Left lobe of liver (tissue), 2 donors: ENCODE data around the gene MAP2K3. TPM values are rescaled to one million over a fixed set of nuclear protein-coding genes. Genes with fewer than 3 reads are reported as not detected.
"Not testable (repeated sequence)": the region's sequence is repeated elsewhere in the genome, so short reads cannot be mapped to it uniquely, and the experiment has no call there.

ENCODE experiments used
- ATAC-seq: fragments of 200-7000 bp; cut with Tn5 transposase; one replicate; pipeline ENCODE4 v1.9.1; 2020; ENCODE audit warnings: mild to moderate bottlenecking, moderate library complexity
- DNase-seq: peaks from one replicate; pipeline ENCODE4 v3.0.0-alpha.2; 2020; ENCODE audit warnings: low spot score
- total RNA-seq: library from RNA; stranded (reverse); gene quantifications from one replicate; pipeline ENCODE4 v1.2.1, GENCODE V29; 2021
- donor health status: DM: no; HTN: no; CAD: no; lungs with moderate emphysema.
- donor health status: DM: no; HTN: yes; CAD: no.

MAP2K3 gene
- total RNA-seq, 1 donor from 2014 or later = 71.5 TPM

DNA sequence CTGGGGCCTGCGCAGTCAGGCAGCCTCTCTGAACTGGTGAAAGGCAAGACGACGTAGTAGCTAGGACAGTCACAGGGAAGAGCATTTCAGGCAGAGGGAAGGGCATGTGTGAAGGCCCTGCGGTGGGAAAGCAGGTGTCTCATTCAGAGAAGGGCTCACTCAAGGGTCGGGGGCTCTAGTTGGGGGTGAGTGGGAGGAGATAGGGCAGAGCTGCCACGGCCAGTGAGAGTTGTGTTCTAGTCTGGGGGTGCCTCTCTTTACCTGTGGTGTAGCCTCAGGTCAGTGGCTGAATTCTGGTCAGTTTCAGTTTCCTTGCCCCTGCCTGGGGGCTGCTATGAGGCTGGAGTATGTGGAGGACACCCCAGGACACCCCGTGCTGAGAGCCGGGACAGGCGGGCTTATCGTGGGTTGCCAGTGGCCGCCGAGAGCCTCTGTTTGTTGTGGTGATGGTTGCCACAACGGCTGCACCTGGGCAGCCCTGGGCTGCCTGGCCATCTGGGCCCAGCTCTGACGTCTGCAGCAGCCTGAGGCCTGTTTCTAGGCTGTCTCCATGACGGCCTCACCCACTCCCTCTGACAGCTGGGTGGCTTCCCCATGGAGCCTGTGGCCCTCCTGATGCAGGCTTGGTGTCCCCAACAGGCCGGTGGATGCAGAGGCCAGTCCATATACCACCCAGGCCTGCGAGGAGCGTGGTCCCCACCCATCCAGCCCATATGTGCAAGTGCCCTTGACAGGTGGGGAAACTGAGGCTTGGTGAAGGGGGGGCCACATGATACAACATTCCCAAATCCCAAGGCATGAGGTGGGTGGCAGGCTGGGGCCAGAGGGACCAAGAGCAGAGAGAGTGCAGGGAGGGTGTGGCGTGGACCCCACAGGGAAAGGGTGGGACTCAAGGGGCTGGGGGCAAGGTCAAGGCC lies 10.8 kb downstream of the MAP2K3 start:
- ATAC-seq = peak; percentile 17
- DNase-seq = no peak

GRCh38 chr17:21296097-21297025 lies 11.8 kb downstream of the MAP2K3 start:
- peak; percentile 60 for ATAC-seq
- DNase-seq = no peak

GRCh38 chr17:21297026-21297520 lies 12.6 kb downstream of the MAP2K3 start:
- ATAC-seq (no peak), DNase-seq (no peak)

- no peak for ATAC-seq
- no peak for DNase-seq
These were observed 13.1 kb downstream of the MAP2K3 start for GRCh38 chr17:21297597-21297996.

DNA sequence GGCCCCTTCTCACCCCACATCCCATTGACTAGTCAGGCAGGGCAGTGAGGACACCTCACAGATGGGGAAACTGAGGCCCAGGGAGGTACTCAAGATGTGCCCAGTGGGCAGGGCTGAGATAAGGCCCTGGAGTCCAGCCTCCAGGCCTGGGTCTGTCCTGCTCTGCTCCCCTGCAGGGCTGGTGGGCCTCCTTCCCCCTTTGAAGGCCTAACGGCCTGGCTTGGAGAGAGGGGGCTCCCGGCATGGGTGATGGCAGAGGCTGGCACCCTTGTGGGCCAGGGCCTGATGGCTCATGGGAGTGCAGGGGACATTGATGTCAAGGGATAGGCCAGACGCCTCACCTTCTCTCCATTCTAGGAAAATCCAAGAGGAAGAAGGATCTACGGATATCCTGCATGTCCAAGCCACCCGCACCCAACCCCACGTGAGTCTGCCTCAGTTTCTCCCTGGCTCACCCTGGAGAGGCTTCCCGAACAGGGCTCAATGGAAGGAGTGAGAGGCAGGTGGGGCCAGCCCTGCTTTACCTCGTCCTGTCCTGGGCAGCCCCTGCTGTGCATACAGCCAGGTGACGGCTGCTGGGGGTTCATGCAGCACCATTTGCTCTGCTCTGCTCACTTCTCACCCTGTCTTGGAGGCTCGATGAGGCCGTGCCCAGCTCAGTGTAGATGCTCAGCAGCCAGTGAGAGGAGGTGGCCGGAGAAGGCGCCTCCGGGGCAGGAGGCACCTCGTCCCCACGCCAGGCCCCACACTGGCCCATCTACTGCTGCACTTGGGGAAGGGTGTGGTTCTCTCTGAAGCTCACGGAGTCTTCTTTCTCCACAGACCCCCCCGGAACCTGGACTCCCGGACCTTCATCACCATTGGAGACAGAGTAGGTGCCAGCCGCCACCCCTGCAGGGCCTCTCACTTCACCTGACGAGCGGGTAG lies 13.8 kb downstream of the MAP2K3 start:
- DNase-seq (no peak), ATAC-seq (no peak)

DNA sequence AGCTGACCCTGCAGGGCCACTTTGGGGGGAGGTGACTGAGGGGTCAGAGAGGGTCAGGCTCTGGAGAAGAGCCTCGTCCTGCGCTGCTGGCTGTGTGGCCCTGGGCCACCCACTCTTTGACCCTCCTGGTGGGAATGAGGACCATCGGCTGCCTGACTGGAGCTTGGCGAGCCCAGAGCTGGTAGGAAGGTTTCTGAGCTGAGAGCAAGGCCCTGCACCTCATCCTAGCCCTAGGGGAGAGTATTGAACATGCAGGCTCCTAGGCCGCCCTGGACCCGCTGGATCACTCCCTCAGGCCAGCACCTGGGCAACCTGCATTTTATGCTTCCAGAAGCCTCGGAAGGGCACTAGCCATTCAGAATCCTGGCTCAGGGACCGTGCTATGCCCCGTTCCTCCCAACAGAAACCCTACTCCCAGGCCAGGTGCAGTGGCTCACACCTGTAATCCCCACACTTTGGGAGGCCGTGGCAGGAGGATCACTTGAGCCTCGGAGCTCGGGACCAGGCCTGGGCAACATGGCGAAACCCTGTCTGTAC lies 14.5 kb downstream of the MAP2K3 start:
- DNase-seq (no peak), ATAC-seq (no peak)

DNA sequence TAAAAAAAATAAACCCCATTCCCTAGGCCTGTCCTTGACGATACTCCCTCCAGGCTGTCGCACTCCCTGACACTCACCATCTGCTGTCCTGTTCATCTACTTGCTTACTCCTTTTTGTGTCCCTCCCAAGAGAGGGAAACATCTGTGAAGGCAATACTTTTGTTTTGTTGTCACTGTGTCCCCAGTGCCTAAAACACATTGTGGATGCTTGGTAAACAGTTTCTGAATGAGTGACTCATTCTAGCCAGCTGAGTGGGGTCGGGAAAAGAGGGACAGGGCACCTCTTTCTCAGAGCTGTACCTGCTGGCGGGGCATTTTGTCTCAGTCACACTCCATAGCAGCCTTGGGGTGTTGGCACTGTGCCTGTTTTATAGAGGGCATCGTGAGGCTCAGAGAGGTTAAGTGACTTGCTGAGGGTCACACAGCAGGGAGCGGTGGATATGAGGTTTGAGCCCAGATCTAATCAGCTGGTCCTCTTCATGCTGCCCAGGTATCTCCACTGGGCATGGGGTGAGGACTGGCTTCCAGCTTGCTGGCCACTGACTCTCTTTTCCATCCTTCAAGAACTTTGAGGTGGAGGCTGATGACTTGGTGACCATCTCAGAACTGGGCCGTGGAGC lies 15.6 kb downstream of the MAP2K3 start:
- ATAC-seq = no peak
- DNase-seq = no peak

DNA sequence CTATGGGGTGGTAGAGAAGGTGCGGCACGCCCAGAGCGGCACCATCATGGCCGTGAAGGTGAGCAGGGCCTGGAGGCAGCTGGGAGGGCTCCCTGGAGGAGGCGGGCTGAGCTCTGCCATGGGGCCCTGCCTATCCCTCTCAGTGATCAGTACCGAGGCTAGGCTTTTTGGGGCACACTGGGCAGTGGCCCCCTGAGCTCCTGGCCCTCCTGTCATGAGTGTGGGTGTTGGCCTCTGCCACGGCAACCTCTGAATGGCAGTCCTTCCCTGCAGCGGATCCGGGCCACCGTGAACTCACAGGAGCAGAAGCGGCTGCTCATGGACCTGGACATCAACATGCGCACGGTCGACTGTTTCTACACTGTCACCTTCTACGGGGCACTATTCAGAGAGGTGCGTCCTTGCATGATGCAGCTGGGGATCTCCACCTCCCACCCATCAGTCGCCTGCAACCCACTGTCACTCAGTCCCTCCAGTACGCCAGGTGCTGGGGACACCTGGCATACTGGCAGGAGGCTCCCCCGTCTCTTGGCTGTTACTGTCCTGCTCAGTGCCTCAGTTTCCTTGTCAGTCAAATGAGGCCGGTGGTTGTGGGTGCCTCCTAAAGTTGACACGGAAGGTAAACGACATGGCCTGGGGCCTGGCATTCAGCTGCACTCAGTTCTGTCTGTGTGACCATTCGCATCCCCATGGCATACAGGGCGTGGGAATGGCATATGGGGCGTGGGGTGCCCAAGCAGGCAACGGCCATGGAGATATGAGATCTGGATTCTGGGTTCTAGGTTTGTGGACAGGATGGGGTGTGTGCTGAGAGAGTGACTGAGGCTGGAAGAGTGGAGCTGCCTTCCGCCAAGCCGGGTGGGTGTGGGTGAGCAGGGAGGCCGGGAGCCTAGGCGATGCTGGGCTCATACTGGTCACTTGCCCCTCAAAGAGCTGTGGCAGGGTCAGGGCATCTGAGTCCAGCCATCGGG lies 16.4 kb downstream of the MAP2K3 start:
- DNase-seq = no peak
- ATAC-seq = no peak

DNA sequence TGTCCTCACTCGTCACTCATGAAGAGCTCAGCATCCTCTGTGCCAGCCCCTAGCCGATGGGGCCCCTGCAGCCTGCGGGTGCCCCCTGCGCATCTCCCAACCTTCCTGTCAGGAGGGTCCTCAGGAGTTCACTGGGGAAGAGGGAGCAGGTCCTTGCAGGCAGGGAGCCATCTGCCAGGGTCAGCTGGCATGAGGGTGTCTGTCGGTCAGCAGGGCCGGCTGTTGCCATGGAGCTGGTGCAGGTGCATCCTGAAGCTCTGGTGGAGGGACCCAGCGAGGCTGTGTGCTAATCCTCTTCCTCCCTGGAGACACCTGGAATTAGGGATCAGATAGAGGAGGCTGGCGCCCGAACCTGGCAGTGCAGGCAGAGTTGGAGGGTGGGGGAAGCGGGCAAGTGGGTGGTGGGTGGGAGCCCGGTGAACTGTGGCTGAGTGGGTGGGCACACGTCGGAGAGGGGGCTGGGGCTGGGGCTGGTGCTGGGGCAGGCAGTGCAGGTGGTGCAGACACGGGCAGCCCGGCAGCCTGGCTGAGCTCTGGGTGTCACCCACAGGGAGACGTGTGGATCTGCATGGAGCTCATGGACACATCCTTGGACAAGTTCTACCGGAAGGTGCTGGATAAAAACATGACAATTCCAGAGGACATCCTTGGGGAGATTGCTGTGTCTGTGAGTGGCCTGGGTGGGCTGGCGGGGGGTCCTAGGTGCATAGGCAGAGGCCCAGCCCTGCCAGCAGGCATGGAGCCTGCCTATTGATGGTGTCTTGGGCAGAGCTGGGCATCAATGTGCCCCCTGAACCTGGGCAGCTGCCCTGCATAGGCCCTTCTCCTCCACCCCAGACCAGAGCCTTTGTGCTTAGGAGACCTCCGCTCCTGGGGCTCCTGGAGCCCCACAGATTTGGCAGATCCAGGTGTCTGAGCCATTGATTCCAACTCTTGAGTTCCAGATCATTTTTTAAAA lies 17.4 kb downstream of the MAP2K3 start:
- DNase-seq = peak; percentile 48
- no peak for ATAC-seq

DNA sequence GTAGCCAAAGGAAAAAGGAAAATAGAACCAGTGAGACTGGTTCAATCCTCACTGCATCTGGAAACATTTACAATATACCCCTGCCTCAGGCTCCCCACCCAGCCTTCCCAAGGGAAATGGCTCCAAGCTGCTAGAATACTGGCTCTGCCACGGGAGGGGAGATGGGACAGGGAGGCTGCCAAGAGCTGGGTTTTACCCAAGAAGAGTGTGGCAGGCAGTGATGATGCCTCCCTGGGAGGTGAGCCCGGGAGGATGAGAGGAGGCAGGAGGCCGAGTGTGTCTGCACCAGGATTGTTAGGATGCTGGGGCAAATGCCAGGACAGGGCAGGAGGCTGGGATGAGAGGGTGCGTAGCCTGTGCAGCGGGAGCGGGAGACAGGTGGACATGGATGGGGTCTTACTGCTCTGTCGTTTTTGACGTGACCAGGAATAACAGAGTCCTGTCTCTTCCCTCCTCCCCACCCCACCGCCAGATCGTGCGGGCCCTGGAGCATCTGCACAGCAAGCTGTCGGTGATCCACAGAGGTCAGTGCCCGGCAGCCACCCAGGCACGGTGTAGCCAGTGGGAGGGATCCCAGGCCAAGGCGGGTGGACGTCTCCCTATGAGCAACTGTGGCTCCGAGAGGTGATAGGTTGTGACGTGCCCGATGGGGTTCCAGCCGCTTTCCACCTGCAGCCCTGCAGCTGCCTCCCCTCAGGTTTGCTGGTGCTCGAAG lies 18.4 kb downstream of the MAP2K3 start:
- no peak for DNase-seq
- ATAC-seq = no peak

DNA sequence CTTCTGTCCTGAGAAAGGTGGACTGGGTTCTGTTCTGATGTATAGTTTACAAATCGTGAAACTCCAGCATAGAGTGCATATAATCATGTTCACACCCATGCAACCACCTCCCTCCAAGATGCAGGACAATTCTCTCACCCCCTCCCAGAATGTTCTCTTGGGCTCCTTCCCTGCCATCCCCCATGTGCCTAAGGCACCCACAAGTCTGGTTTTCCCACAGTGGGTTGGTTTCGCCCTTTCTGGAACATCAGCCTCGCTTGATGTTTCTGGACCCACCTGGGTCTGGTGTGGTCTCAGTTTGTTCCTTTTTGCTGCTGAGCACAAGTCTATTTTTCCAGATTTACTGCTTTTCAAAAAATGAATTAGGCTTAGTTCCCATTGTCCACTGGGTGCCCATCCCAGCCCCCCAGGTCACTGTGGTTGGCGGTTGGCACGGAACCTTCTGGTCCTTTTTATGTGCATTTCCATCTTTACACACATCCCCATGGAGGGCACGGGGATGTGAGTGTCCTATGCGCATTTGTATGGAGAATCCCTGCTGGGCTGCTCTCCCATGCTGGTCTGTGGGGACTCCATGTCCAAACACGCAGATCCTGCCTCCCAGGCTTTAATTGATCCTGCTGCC lies 19.0 kb downstream of the MAP2K3 start:
- DNase-seq (no peak), ATAC-seq (no peak)

- ATAC-seq (no peak), DNase-seq (no peak)
These were observed 19.6 kb downstream of the MAP2K3 start for GRCh38 chr17:21304091-21304490.

- DNase-seq = peak; percentile 42
- ATAC-seq = not testable (repeated sequence)
These were observed 20.1 kb downstream of the MAP2K3 start for GRCh38 chr17:21304551-21305151.

- DNase-seq = peak; percentile 45
- peak; percentile 11 for ATAC-seq
These were observed 21.1 kb downstream of the MAP2K3 start for GRCh38 chr17:21305431-21306180.
